UCSD-AML1 (cell line): ENCODE measurements around the gene BDKRB2.

Source experiments
- DNase-seq: peaks from one replicate; lab custom pipeline; 2025; ENCODE audit not compliant: unreplicated experiment; lab: John Stamatoyannopoulos, UW

Gene BDKRB2

DNA sequence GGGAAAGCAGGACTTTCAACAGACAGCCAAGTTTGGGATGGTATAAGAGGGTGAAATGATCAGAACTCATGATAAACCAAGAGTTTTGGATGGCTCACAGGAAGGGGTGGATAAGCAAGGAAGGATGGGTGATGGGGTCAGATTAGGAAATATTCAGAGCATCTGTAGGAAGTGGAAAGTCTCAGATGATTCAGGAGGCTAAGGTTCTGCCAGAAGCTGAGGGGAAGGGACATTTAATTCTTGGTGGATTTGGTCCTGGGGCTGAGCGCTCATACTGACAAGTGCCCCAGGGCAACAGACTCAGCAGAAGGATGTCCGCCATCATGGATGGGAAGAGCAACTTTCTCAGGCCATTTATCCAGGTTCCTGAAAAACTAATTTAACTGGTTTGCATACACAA lies 28.4 kb upstream of the BDKRB2 start:
- no peak for DNase-seq

DNA sequence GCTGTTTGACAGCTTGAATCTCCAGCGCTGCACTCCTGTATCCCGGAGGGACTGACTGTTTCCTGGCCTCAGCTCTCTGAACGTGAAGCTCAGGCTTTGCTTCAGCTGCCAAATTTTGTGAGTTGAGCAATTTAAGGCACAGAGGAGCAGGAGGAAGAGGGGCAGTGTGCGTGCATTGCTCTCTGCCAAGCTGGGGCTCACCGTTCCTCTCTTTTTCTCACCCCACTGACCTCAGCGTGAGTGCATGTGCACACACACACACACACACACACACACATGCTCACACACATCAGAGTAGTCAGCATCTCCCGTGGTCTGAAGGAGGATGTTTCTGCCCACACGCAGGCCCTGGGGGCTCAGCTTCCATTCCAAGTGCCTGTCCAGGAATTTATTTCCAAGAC lies 27.8 kb upstream of the BDKRB2 start:
- no peak for DNase-seq

DNA sequence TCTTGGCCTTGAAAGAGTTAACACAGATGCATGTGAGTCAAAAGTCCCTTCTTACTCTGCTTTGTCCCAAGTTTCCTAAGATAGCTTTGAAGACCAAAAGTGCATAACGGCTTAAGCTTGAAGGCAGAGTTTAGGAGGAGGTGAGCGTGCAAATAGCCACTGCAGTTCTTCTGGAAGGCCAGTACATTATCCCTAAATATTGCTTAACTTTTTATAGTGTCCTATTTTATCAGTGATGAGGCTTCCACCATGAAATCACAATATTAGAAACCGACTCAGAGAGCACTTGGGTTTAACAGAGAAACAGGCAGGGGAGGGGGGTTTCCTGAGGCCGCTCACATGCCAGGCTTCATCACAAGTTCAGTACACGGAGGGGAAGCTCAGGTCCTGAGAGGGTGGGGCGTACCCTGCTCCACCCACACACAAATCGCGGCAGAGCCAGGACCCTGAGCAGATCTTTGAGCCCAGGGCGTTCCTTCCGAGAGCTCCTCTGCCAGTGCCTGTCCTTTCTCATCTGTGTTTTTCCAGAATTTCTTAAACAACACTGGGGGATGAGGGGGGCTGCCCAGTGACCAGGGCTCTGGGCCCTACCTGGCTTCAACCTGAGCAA lies 26.8 kb upstream of the BDKRB2 start:
- DNase-seq: no peak

DNA sequence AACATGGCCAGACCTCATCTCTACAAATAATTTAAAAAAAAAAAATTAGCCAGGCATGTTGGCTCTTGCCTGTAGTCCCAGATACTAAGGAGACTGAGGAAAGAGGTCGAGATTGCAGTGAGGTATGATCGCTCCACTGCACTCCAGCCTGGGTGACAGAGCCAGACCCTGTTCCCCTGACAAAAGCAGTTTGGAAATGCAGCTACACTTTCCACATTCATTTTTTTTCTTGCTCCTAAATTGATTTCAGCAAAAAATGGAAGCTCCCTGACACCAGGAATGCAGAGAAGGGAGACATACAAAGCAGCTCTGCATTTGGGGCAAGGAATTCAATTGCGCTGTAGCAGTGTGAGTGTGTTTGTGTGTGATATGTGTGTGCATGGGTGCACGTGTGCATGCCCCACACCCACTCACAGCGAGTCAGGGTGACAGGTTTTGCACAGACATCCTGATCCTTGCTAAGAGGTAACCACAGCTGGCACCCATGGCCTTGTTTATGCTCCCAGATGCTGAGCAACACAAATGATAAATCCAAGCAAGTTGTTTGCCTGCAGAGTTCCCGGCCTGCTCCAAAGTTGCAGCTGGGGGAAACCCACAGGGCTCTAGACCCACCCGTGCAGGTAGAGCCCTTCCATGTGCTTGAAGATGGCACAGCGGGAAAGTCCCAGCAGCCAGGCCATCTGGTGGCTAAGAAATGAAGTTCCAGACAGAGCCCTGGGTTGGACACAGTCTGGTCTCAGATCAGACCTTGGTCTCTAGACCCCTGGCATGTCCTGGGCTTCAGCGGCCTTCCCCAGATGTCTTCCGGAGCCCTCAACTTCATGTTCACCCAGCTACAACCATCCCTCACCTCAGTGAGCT lies 25.9 kb upstream of the BDKRB2 start:
- DNase-seq: no peak

GRCh38 chr14:96180043-96180874 lies 24.4 kb upstream of the BDKRB2 start:
- no peak for DNase-seq

DNA sequence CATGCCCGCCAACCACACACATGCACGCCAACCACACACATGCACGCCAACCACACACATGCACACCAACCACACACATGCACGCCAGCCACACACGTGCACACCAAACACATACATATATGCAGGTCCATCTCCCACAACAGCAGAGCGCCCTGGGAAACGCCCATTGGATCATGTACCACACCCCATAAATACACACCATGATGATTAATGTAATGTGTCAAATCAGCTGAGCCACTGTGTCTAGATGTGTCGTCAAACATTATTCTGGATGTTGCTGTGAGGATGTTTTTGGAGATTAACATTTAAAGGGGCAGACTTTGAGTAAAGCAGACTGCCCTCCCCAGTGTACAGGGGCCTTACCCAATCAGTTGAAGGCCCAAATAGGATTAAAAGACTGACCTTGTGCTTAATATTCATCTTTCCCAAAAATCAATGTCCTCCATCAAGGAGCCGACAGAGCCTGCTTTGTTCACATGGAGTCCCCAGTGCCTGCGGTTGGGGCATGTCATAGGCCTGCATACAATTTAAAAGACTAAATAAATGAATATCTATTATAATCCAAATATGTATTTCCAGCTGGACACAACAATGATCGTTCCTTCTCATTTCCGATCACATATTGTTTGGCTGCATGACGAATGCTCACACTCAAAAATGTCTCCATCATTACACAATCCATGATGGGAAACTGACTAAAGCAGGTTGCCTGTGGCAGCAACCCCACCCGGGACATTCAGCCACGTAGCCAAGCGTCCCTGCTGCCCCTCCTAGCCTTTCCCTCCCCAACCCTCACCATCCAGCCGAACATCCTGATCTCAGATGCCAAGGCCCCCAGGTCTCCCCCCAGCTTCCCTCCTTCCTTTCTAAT lies 23.2 kb upstream of the BDKRB2 start:
- DNase-seq: no peak

- DNase-seq: no peak
Measured at GRCh38 chr14:96182546-96182945, 22.1 kb upstream of the BDKRB2 start.

GRCh38 chr14:96184737-96185136 lies 19.9 kb upstream of the BDKRB2 start:
- no peak for DNase-seq

GRCh38 chr14:96187216-96188031 lies 17.2 kb upstream of the BDKRB2 start:
- no peak for DNase-seq

- DNase-seq: no peak
Measured at GRCh38 chr14:96189281-96189711, 15.3 kb upstream of the BDKRB2 start.

DNA sequence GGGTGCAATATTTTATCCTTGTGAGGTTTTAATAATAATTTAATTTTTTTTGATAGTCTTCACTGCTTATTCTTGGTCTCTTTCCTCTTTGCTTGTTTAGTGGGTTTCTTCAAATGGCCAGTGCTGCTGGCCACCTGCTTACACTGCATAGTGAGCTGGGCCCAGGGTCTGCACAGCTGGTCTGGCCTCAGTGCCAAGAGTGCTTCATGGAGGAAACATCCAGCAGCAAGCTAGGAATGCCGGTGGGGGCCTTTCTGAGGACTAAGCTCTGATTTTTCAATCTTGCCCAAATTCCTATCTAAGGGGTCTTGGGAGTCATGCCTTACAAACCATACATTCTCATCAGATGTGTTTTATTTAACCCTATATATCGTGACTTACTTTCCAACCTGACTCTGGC lies 13.3 kb upstream of the BDKRB2 start:
- no peak for DNase-seq

DNA sequence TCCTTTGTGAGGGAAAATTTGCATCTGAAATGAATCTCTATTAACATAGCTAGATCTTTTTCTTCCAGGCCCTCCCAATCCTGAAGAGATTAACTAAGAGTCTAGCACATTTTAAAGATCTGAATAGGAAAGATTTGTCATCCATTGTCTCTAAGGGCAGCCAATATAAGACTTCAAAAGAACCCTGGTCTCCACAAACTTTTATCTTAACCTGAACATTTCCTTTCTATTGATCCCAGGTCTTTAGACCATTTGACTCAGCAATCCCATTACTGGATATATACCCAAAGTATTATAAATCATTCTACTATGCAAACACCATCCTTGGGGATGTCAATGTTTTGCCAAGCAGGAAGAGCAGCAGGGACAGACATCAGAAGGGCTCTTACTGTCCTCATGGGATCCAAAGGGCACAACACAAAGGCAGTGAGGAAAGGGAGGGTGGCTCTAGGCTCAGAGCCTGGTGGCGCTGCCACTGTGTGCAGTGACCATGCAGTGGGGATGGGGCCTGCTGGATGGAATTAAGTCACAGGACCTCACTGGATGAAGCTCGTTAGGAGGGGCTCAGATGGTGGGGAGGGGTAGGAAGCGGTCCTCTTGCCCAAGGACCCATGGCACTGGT lies 12.7 kb upstream of the BDKRB2 start:
- DNase-seq: no peak

- no peak for DNase-seq
Measured at GRCh38 chr14:96192975-96193805, 11.4 kb upstream of the BDKRB2 start.

DNA sequence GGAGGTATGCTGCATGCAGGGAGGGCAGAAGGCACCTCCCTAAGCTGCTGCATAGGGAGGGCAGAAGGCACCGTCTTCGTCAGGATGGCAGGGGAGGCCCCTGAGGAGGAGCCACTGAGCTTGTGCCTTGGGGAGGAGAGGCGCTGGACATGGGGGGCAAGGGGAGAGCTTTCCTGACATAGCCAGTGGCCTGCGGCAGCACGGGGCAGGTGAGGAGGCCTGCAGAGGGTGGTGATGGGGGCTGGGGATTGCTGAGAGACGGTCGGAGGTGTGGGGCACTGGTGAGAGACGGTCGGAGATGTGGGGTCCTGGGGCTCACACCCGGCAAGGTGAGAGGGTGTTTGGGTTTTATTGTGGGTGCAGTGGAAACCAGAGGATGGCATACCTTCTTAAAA lies 10.4 kb upstream of the BDKRB2 start:
- no peak for DNase-seq

DNA sequence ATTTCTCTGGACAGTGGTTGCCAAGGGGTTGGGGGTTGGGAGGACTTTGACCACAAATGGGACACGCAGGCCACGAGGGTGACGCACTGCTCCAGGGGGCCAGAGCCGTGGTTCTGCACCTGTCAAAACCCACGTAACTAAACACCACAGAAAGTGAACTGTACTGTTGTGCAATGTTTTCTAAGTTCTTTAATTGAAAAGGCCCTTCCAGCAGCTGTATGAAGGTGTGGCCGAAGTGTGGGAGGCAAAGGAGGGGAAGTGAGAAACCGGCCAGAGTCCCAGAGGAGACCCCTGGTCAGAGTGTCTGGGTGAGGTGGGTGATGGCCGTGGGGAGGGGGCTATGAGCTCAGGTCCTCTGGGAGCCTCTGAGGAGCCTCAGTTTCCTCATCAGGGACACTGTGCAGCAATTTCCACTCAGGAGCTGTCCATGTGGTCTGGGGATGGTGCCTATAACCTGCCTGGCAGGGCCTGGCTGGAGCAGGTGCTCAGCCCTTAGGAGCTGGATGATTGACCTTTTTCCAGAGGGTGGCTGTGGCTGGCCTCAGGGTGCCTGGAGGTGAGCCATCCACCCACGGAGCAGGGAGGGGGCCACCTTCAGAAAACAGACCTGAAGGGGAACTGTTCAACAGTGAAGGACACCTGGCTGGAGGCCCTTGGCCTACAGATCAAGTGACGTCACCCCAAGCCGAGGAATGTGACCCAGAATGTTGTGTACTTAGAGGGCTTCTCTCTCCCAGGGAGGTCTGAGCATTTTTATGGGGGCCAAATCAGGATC lies 9.8 kb upstream of the BDKRB2 start:
- no peak for DNase-seq

GRCh38 chr14:96195441-96196081 lies 9.1 kb upstream of the BDKRB2 start:
- DNase-seq: no peak

DNA sequence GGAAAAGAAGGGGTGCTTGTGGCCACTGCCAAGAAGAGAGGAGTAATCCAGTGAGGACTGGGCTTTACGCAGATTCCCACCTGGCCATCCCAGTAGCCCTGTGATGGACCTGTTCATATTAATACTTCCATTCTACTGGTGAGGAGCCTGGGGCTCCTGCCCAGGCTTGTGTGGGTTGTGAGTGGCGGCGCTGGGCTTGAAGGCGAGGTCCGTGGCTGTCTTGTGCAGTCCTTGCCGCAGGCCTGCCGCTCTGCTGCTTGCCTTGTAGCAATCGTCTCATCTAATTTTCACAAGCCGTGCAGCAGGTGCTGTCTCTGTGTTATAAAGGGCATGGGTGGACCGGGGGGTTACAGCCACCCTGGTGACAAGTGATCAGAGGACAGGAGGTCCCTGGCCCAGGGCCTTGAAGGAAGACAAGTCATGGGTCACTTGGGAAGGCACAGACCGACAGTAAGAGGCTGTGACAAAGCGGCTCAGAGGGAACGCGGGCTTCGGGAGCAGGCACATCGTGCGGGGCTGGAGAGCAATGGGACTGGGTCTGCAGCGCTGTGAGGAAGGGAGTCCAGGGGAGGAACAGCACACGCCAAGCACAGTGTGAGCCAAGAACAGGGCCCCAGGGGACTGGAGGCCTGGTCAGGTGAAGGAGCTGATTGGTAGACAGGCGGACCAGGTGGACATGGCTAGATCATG lies 7.3 kb upstream of the BDKRB2 start:
- DNase-seq: no peak
